Measurements from ENCODE around the gene NUDT14. TPM values are rescaled to one million over a fixed set of nuclear protein-coding genes. Genes with fewer than 3 reads are reported as not detected.

Gene NUDT14
- total RNA-seq, 4 donors from 2014 or later: 8.0 to 20.2 (median 13.2) TPM

DNA sequence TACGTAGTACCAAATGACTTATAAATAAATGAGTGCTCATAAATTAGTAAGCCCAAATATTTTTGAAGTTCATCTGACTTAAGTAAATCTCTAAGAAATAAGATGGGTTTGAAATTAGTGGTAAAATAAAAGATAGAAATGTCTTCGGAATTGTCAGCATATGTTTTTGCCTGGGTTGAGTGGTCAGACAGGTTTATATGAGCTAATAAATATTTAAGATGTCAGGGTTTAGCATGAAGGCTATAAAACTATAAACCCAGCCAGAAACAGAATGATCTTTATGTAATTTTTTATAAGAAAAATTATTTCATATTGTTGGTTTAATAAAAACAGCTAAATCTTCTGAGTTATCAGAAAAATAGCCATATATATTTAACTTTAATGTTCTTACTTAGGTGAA, 49.9 kb downstream of the NUDT14 start:
- TF ChIP-seq, protein P1, sequence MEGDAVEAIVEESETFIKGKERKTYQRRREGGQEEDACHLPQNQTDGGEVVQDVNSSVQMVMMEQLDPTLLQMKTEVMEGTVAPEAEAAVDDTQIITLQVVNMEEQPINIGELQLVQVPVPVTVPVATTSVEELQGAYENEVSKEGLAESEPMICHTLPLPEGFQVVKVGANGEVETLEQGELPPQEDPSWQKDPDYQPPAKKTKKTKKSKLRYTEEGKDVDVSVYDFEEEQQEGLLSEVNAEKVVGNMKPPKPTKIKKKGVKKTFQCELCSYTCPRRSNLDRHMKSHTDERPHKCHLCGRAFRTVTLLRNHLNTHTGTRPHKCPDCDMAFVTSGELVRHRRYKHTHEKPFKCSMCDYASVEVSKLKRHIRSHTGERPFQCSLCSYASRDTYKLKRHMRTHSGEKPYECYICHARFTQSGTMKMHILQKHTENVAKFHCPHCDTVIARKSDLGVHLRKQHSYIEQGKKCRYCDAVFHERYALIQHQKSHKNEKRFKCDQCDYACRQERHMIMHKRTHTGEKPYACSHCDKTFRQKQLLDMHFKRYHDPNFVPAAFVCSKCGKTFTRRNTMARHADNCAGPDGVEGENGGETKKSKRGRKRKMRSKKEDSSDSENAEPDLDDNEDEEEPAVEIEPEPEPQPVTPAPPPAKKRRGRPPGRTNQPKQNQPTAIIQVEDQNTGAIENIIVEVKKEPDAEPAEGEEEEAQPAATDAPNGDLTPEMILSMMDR (IDR thresholded peaks at IDR 0.05; ENCODE audit: low read depth): no peak

DNA sequence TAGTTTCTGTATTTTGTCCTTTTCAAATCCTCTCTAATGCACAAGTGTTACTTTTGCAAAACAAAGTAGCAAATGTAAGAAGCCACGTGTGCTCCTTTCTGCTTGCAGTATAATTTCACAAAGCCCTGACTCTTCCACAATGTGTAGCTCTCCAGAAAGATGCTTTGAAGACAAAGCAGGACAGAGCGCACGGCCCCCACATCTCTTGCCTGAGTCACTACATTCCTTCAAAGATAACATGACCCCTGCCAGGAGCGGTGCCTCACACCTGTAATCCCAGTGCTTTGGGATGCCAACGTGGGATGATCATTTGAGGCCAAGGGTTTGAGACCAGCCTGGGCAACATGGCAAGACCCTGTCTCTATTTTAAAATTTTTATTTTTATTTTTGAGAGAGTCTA, 53.1 kb downstream of the NUDT14 start:
- TF ChIP-seq, protein P1 (IDR thresholded peaks at IDR 0.05; ENCODE audit: low read depth): no peak

DNA sequence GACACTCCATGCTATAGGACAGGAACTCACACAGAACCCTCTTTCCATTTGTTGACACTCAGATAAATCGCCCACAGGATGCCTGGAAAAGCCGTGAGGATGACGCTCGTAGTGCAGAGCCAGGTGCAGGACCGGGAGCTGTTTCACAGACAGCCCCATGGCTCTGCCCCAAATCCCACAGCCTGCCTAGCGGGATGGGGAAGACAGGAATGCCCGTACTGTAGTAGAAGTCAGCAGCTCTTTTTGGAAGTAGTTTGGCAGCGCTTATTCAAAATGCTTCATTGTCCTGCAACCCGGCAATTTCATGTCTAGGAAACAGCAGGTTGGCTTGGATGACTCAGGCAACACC, 54.2 kb downstream of the NUDT14 start:
- TF ChIP-seq, protein P1 (IDR thresholded peaks at IDR 0.05; ENCODE audit: low read depth): no peak

DNA sequence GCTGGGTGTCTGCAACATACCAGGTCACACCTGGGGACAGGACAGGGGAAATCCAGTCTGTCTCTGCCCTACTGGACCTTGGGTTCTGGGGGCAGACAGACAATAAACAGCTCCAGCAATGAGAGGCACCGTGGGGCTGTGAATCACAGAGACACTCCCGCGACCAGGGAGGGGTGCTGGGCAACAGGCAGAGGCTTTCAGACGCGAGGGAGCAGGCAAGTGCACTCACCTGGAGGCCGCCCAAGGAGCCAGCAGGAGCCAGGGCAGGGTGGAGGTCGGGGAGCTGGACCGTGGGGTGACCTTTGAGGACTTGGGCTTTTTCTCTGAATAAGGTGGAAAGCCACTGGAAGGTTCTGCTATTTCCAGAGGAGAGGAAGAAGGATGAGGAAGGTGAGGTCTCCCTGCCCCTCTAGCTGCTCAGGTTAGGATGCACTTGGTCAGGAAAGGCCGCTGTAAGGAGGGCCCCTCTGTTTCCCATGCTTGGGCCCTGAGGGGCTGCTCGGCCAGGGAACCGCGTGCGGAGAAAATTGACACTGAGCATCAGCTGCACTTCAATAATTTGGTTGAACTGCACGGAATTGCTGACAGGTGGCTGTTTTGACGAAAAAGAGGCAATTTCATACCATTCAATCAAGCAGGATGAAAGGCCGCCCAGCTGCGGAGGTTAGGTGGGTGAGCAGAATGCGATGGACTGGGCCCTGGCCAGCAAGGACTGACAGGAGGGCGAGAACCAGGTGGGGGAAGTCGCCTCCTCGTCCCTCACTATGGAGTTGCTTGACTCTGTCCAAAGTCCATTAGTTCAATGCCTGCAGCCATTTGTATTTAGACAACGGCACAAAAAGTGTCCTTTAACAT, 54.8 kb downstream of the NUDT14 start:
- TF ChIP-seq, protein P1 (IDR thresholded peaks at IDR 0.05; ENCODE audit: low read depth): no peak

DNA sequence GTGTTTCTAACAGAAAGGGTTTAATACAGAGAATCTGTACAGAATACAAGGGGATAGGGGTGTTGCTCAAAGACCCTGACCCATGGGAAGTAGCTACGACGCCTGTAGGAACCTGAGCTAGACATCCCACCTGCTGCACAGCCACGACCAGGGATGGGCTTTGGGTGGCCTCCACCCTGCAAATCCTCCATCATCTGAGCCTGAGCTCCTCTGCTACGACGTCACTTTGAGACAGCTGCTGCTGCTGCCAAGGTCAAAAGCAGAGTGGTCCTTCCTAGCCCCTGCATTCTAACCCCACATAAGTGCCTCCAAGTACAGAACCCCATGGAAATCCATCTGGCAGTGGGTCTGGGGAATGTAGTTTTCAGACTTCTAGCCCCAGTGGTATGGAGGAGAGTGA, 56.3 kb downstream of the NUDT14 start:
- TF ChIP-seq, protein P1 (IDR thresholded peaks at IDR 0.05; ENCODE audit: low read depth): no peak

DNA sequence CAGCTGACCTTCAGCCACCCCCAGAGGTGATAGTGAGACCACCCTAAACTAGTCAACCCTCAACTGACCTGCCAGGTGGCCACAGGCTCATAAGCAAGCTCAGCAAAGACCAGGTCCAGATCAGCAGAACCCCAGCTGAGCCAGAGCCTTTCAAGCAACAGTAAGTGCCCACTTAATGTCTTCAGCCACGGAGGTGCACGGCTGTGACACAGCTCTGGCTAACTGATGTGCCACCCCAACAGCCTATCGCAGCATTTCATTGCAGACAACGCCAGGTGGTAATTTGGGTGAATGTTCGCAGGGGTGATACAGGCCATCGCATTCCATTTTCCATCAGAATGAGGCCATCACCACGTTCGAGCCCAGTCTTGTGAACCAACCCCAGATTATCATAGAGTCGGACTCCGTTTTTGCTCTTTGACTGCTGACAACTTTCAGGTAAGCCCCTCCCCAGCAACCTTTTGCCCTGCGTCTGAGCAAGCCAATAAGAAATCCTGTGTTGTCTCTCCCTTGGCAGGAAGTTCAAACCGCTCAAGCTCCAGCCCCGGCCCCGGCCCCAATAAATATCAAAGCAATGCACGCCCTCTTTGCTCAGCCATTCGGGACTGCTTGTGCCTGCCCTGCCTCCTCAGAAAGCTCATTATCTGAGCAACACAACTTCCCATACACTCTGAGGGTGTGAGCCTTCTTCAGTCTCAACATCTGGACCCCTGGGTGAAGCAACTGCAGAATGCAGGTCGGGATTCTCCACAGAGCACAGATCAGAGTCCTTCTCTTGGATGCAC, 56.9 kb downstream of the NUDT14 start:
- TF ChIP-seq, protein P1 (IDR thresholded peaks at IDR 0.05; ENCODE audit: low read depth): no peak

DNA sequence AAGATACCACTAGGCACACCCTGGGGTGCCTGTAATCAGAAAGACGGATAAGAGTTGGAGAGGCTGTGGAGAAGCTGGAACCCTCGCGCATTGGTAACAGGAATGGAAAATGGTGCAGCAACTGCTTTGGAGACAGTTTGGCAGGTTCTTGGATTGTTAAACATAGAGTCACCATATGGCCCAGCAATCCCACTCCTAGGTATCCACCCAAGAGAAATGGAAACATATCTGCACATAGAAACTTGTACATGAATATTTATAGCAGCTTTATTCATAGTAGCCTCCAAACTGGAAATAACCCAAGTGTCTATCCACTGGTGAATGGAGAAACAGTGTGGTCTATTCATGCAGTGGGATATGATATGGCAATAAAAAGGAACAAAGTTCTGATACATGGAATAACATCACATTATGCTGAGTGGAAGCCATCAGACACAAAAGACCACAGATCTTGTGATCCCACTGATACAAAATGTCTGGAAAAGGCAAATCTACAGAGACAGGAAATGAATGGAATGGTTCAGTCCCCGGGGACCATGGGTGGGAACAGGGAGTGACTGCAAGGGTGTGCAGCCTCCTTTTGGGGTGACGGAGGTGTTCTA, 57.9 kb downstream of the NUDT14 start:
- TF ChIP-seq, protein P1 (IDR thresholded peaks at IDR 0.05; ENCODE audit: low read depth): no peak
